Liver (tissue), 9 donors: ENCODE data around the gene STK32C. TPM values are rescaled to one million over a fixed set of nuclear protein-coding genes. Genes with fewer than 3 reads are reported as not detected.

Experiments used
- DNase-seq: peaks from one replicate; pipeline ENCODE4 v3.0.0-alpha.2; 2017; ENCODE audit warnings: low spot score
- H3K27ac ChIP-seq, 2 donors: one replicate each; pipeline ENCODE4 v1.7.0; 2013; ENCODE audit warnings: inconsistent platforms in 2 of 2, low read length in 2 of 2, control low read depth in 1 of 2, low read depth in 1 of 2, mild to moderate bottlenecking in 1 of 2
- H3K27me3 ChIP-seq, 4 donors: one replicate each; pipeline versions ENCODE4 v1.6.1 to v1.7.0; 2013; ENCODE audit warnings: low read length in 3 of 4, inconsistent platforms in 1 of 4, mild to moderate bottlenecking in 1 of 4, moderate library complexity in 1 of 4; ENCODE audit not compliant: control insufficient read depth in 4 of 4, insufficient read depth in 4 of 4
- H3K36me3 ChIP-seq, 4 donors: one replicate each; pipeline versions ENCODE4 v1.6.1 to v1.7.0; 2013; ENCODE audit warnings: low read length in 3 of 4, mild to moderate bottlenecking in 3 of 4, low read depth in 1 of 4, moderate library complexity in 1 of 4; ENCODE audit not compliant: control insufficient read depth in 4 of 4, insufficient read depth in 3 of 4
- H3K4me1 ChIP-seq, 4 donors: one replicate each; pipeline versions ENCODE4 v1.6.1 to v1.7.0; 2013; ENCODE audit warnings: low read length in 3 of 4, mild to moderate bottlenecking in 3 of 4, moderate library complexity in 1 of 4; ENCODE audit not compliant: control insufficient read depth in 4 of 4, insufficient read depth in 4 of 4
- H3K4me3 ChIP-seq, 3 donors: one replicate each; pipeline versions ENCODE4 v1.6.1 to v1.7.0; 2013; ENCODE audit warnings: low read length in 3 of 3, control low read depth in 1 of 3, low read depth in 1 of 3, mild to moderate bottlenecking in 1 of 3
- H3K9ac ChIP-seq, 2 donors: one replicate each; pipeline ENCODE4 v1.7.0; 2013; ENCODE audit warnings: low read length in 2 of 2, mild to moderate bottlenecking in 2 of 2, moderate library complexity in 2 of 2, control low read depth in 1 of 2, low read depth in 1 of 2
- H3K9me3 ChIP-seq, 4 donors: one replicate each; pipeline versions ENCODE4 v1.6.1 to v1.7.0; 2013; ENCODE audit warnings: low read length in 3 of 4; ENCODE audit not compliant: control insufficient read depth in 4 of 4
- CTCF ChIP-seq: fragments of 150-350 bp; IDR thresholded peaks from 2 replicates; pipeline ENCODE4 v1.5.1; 2017; ENCODE audit warnings: improper control_type of control experiment, low read depth, low read length; ENCODE audit not compliant: missing input control
- FOXA1 ChIP-seq: IDR thresholded peaks from 2 replicates; pipeline ENCODE4 v1.6.1; 2016; ENCODE audit warnings: antibody characterized with exemption
- FOXA2 ChIP-seq: IDR thresholded peaks from 2 replicates; pipeline ENCODE4 v1.6.1; 2016; ENCODE audit warnings: antibody characterized with exemption
- GABPA ChIP-seq, 2 donors: IDR thresholded peaks in 1 of 2; conservative IDR thresholded peaks in 1 of 2; 2 replicates each; pipeline ENCODE4 v1.6.1; 2016; ENCODE audit warnings: antibody characterized with exemption in 2 of 2, mild to moderate bottlenecking in 1 of 2, moderate library complexity in 1 of 2
- JUND ChIP-seq, 2 donors: IDR thresholded peaks; 2 replicates each; pipeline ENCODE4 v1.6.1; 2016; ENCODE audit warnings: antibody characterized with exemption in 2 of 2
- MAX ChIP-seq: IDR thresholded peaks from 2 replicates; pipeline ENCODE4 v1.6.1; 2016; ENCODE audit warnings: antibody characterized with exemption
- NR2F2 ChIP-seq: IDR thresholded peaks from 2 replicates; pipeline ENCODE4 v1.6.1; 2016; ENCODE audit warnings: antibody characterized with exemption
- RAD21 ChIP-seq, 2 donors: IDR thresholded peaks; 2 replicates each; pipeline ENCODE4 v1.6.1; 2016; ENCODE audit warnings: antibody characterized with exemption in 2 of 2, mild to moderate bottlenecking in 2 of 2
- REST ChIP-seq: IDR thresholded peaks from 2 replicates; pipeline ENCODE4 v1.6.1; 2016; ENCODE audit warnings: antibody characterized with exemption, mild to moderate bottlenecking
- RXRA ChIP-seq, 2 donors: IDR thresholded peaks; 2 replicates each; pipeline ENCODE4 v1.6.1; 2017 to 2018; ENCODE audit warnings: antibody characterized with exemption in 2 of 2, mild to moderate bottlenecking in 1 of 2
- SP1 ChIP-seq: IDR thresholded peaks from 2 replicates; pipeline ENCODE4 v1.6.1; 2018; ENCODE audit warnings: antibody characterized with exemption, mild to moderate bottlenecking
- TAF1 ChIP-seq: conservative IDR thresholded peaks from 2 replicates; pipeline ENCODE4 v1.6.1; 2016; ENCODE audit warnings: antibody characterized with exemption, mild to moderate bottlenecking
- YY1 ChIP-seq: IDR thresholded peaks from 2 replicates; pipeline ENCODE4 v1.6.1; 2016; ENCODE audit warnings: antibody characterized with exemption, mild to moderate bottlenecking
- ZBTB33 ChIP-seq: IDR thresholded peaks from 2 replicates; pipeline ENCODE4 v1.6.1; 2016; ENCODE audit warnings: antibody characterized with exemption
- WGBS: extraction: QIAGEN DNeasy Blood & Tissue Kit; methylation state at CpG from one replicate; pipeline ENCODE4 v1.1.7; 2013; 5-methylcytosine and 5-hydroxymethylcytosine counted together
- polyA plus RNA-seq, 2 donors: library from polyadenylated mRNA; stranded (reverse) in 1 of 2; unstranded in 1 of 2; fragments of 200-250 nt in 1 of 2; fragments of >200 nt in 1 of 2; fragmentation: Nextera tagmentation in 1 of 2; extraction: Ambion mirVana in 1 of 2; gene quantifications; one replicate each; pipeline versions ENCODE4 v1.2.1 to v1.2.3, GENCODE V29; 2013 to 2015
- total RNA-seq, 2 donors: library from RNA; depleted of rRNA; stranded (reverse); fragments of >200 nt; gene quantifications; one replicate each; pipeline ENCODE4 v1.2.3, GENCODE V29; 2014
- donor health status: healthy.
- donor health status: healthy.
- donor health status: healthy.
- donor health status: healthy.
- donor health status: healthy.

STK32C gene
- total and polyA plus RNA-seq, 4 donors, result 1.8 to 4.6 (median 2.2) TPM

GRCh38 chr10:132239126-132240031 is 68.4 kb downstream of the STK32C start:
- H3K9ac ChIP-seq, result no peak overlapping the region
- no peak for DNase-seq
- no peaks in the 10 kb centered on the region for H3K9me3 ChIP-seq
- H3K36me3 ChIP-seq, result no peaks in the 10 kb centered on the region
- H3K27me3 ChIP-seq, result no peaks in the 10 kb centered on the region
- TF ChIP-seq JUND (IDR thresholded peaks at IDR 0.05), result no peak
- TF ChIP-seq SP1, result peak; percentile 25
- no peak for TF ChIP-seq FOXA2
- no peak overlapping the region for H3K27ac ChIP-seq
- no peak overlapping the region for H3K4me3 ChIP-seq
- no peaks in the 10 kb centered on the region for H3K4me1 ChIP-seq
- WGBS, result 75% methylated on average over 29 of the region's 29 CpGs

GRCh38 chr10:132238371-132239125 is 69.2 kb downstream of the STK32C start:
- DNase-seq, result no peak
- no peaks in the 10 kb centered on the region for H3K27me3 ChIP-seq
- 86% methylated on average over 17 of the region's 17 CpGs for WGBS
- TF ChIP-seq CTCF (no peak), YY1 (no peak), FOXA2 (no peak), REST (no peak), NR2F2 (no peak), FOXA1 (no peak), RAD21 (IDR thresholded peaks at IDR 0.05) (no peak), GABPA (IDR thresholded peaks at IDR 0.05 in 1 of 2, conservative IDR thresholded peaks at IDR 0.05 in 1 of 2) (no peak), ZBTB33 (no peak), RXRA (IDR thresholded peaks at IDR 0.05) (no peak), JUND (IDR thresholded peaks at IDR 0.05) (no peak), MAX (no peak), SP1 (no peak), TAF1 (no peak)
- no peak overlapping the region for H3K4me3 ChIP-seq
- no peaks in the 10 kb centered on the region for H3K9me3 ChIP-seq
- H3K9ac ChIP-seq, result no peak overlapping the region
- H3K36me3 ChIP-seq, result no peaks in the 10 kb centered on the region
- H3K4me1 ChIP-seq, result no peaks in the 10 kb centered on the region
- H3K27ac ChIP-seq, result no peak overlapping the region
